PC-3 (cell line): Measurements from ENCODE around the gene TMIE.

ENCODE experiments used
- EZH2 ChIP-seq: fragments of 300-600 bp; sonication (generic); IDR thresholded peaks from one replicate; pipeline ENCODE4 v1.6.1; 2017; ENCODE audit warnings: antibody characterized with exemption, mild to moderate bottlenecking, low read length; ENCODE audit not compliant: unreplicated experiment
- TF ChIP-seq, protein P1 (sequence below): fragments of 300-600 bp; sonication (generic); conservative IDR thresholded peaks from 2 replicates; pipeline ENCODE4 v1.5.1; 2017; ENCODE audit warnings: antibody characterized with exemption, low read depth, mild to moderate bottlenecking, low read length

DNA sequence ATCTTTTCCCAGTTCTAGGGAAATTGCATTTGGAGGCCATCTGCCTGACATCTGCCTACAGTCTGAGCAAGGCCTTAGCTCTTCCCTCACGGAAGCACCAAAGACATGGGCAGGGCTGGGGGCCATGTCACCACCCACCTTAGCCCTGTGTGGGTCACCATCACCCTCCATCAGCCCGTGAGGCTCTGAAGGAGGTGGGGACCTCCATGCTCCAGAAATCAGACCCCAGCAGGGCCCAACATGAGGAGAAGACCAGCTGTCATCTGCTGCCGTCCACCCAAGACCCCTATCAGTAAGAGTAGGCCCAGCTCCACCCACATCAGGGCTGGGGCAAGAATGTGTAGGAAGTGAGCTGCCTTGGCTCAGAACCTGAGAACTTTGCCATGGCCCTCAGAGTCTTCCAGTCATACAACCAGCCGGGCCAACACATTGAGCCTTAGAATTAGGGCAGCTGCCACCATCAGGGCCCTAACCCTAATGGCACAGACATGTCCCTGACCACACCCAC is 1.9 kb downstream of the TMIE start:
- TF ChIP-seq, protein P1, sequence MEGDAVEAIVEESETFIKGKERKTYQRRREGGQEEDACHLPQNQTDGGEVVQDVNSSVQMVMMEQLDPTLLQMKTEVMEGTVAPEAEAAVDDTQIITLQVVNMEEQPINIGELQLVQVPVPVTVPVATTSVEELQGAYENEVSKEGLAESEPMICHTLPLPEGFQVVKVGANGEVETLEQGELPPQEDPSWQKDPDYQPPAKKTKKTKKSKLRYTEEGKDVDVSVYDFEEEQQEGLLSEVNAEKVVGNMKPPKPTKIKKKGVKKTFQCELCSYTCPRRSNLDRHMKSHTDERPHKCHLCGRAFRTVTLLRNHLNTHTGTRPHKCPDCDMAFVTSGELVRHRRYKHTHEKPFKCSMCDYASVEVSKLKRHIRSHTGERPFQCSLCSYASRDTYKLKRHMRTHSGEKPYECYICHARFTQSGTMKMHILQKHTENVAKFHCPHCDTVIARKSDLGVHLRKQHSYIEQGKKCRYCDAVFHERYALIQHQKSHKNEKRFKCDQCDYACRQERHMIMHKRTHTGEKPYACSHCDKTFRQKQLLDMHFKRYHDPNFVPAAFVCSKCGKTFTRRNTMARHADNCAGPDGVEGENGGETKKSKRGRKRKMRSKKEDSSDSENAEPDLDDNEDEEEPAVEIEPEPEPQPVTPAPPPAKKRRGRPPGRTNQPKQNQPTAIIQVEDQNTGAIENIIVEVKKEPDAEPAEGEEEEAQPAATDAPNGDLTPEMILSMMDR: no peak
- TF ChIP-seq EZH2: no peak
